T-cell (primary cell): Measurements from ENCODE around the gene TMEM106A. TPM values are rescaled to one million over a fixed set of nuclear protein-coding genes. Genes with fewer than 3 reads are reported as not detected.
"Not testable (repeated sequence)": the region's sequence is repeated elsewhere in the genome, so short reads cannot be mapped to it uniquely, and the experiment has no call there.

Experiments
- ATAC-seq, 4 experiments: fragments of 200-7000 bp in 3 of 4; fragments of 150-1000 bp in 1 of 4; cut with Tn5 transposase; replicated peaks in 1 of 4; 1 replicate in 3 of 4; 2 replicates in 1 of 4; pipeline ENCODE4 v1.10.0; 2021; ENCODE audit warnings: moderate library complexity in 3 of 4, mild to moderate bottlenecking in 2 of 4, moderate number of reproducible peaks in 1 of 4
- CTCF ChIA-PET, 2 donors: fragments of 300-600 bp; sonication (Branson Sonifier 250); formaldehyde crosslinking; loops; one replicate each; lab custom pipeline; 2022; ENCODE audit warnings: antibody characterized with exemption in 2 of 2; lab: Charles Lee
- POLR2A ChIA-PET, 2 donors: fragments of 300-600 bp; sonication (Branson Sonifier 250); formaldehyde crosslinking; loops; one replicate each; lab custom pipeline; 2022; ENCODE audit warnings: antibody characterized with exemption in 2 of 2; lab: Charles Lee
- DNase-seq, 35 experiments: peaks; one replicate each; pipeline versions ENCODE4 v3.0.0 to v3.0.0-alpha.2; 2013 to 2023
- H3K27ac ChIP-seq: one replicate; pipeline ENCODE4 v1.5.1; 2013; ENCODE audit warnings: low read length
- H3K27me3 ChIP-seq, 2 experiments: replicated peaks in 1 of 2; 1 replicate in 1 of 2; 2 replicates in 1 of 2; pipeline versions ENCODE4 v1.6.1 to v1.7.0; 2013; ENCODE audit warnings: low read length in 1 of 2, mixed read lengths in 1 of 2; ENCODE audit not compliant: control insufficient read depth in 2 of 2, insufficient read depth in 2 of 2; ENCODE audit errors: extremely low read depth in 1 of 2
- H3K36me3 ChIP-seq, 2 donors: 1 replicate in 1 of 2; 2 replicates in 1 of 2; pipeline versions ENCODE4 v1.6.1 to v1.7.0; 2013; ENCODE audit warnings: low read length in 1 of 2; ENCODE audit not compliant: control insufficient read depth in 2 of 2, insufficient read depth in 1 of 2; ENCODE audit errors: extremely low read depth in 1 of 2
- H3K4me1 ChIP-seq, 2 experiments: 1 replicate in 1 of 2; 2 replicates in 1 of 2; pipeline versions ENCODE4 v1.6.1 to v1.7.0; 2013; ENCODE audit warnings: low read length in 2 of 2, mixed read lengths in 1 of 2; ENCODE audit not compliant: insufficient read depth in 2 of 2, control insufficient read depth in 1 of 2; ENCODE audit errors: extremely low read depth in 1 of 2
- H3K4me3 ChIP-seq, 2 donors: 1 replicate in 1 of 2; 2 replicates in 1 of 2; pipeline versions ENCODE4 v1.5.1 to v1.7.0; 2013; ENCODE audit warnings: mild to moderate bottlenecking in 2 of 2, low read length in 1 of 2, moderate library complexity in 1 of 2; ENCODE audit not compliant: control insufficient read depth in 1 of 2; ENCODE audit errors: extremely low read depth in 1 of 2
- H3K9me3 ChIP-seq: 2 replicates; pipeline ENCODE4 v1.7.0; 2013
- H3K27ac Mint-ChIP-seq, 2 donors: one replicate each; pipeline ENCODE4 v1.8.0; 2020 to 2021; ENCODE audit warnings: mild to moderate bottlenecking in 2 of 2, mixed read lengths in 2 of 2
- H3K27me3 Mint-ChIP-seq, 2 donors: one replicate each; pipeline ENCODE4 v1.8.0; 2021 to 2022; ENCODE audit warnings: mixed read lengths in 2 of 2
- H3K36me3 Mint-ChIP-seq: one replicate; pipeline ENCODE4 v1.8.0; 2021; ENCODE audit warnings: mixed read lengths
- H3K4me1 Mint-ChIP-seq, 3 donors: one replicate each; pipeline ENCODE4 v1.8.0; 2020 to 2022; ENCODE audit warnings: mixed read lengths in 3 of 3, mild to moderate bottlenecking in 1 of 3
- H3K4me3 Mint-ChIP-seq, 3 donors: one replicate each; pipeline ENCODE4 v1.8.0; 2020 to 2022; ENCODE audit warnings: mild to moderate bottlenecking in 3 of 3, mixed read lengths in 3 of 3, moderate library complexity in 3 of 3
- H3K9me3 Mint-ChIP-seq, 3 donors: one replicate each; pipeline ENCODE4 v1.8.0; 2020 to 2022; ENCODE audit warnings: mixed read lengths in 3 of 3
- WGBS: methylation state at CpG from one replicate; pipeline ENCODE4 v1.1.5; 2013; ENCODE audit warnings: missing lambda C conversion rate; ENCODE audit not compliant: insufficient coverage; 5-methylcytosine and 5-hydroxymethylcytosine counted together
- total RNA-seq, 35 experiments: library from RNA in 6 of 35; stranded (reverse) in 6 of 35; fragments of 120-200 nt in 1 of 35; gene quantifications; one replicate each; pipeline versions ENCODE4 v1.2.1 to v1.2.4 and lab custom pipeline; 2013 to 2026

TMEM106A gene
- total RNA-seq, 5 donors from 2014 or later (not counting 1 experiment from before 2014, with no cell fraction given), result 9.3 to 18.1 (median 10.4) TPM

- POLR2A ChIA-PET, H3K4me3 Mint-ChIP-seq, H3K27me3 Mint-ChIP-seq, H3K4me3 ChIP-seq, H3K4me1 Mint-ChIP-seq, ATAC-seq, DNase-seq, H3K9me3 Mint-ChIP-seq, H3K27ac ChIP-seq, H3K27me3 ChIP-seq, H3K36me3 ChIP-seq, H3K27ac Mint-ChIP-seq, CTCF ChIA-PET, H3K4me1 ChIP-seq, H3K36me3 Mint-ChIP-seq, H3K9me3 ChIP-seq: not testable (repeated sequence)
- no CpG with 5 or more reads among the region's 7 CpGs for WGBS
Observed at GRCh38 chr17:43228020-43228782, 16.5 kb downstream of the TMEM106A start, which contains the start of gene CCDC200. Gene CCDC200 (minus strand): TSS chr17:43228623. CDS start chr17:43228554, 69 bp downstream.

- ATAC-seq, H3K27ac ChIP-seq, H3K4me1 Mint-ChIP-seq, H3K4me3 ChIP-seq, POLR2A ChIA-PET, H3K9me3 ChIP-seq, DNase-seq, H3K36me3 Mint-ChIP-seq, H3K4me1 ChIP-seq, H3K9me3 Mint-ChIP-seq, H3K27ac Mint-ChIP-seq, H3K36me3 ChIP-seq, H3K27me3 ChIP-seq, H3K27me3 Mint-ChIP-seq, CTCF ChIA-PET: not testable (repeated sequence)
- peak overlapping the region in 1 of 3 donors; percentile 42 for H3K4me3 Mint-ChIP-seq
- WGBS, result no CpG with 5 or more reads among the region's 40 CpGs
Observed at GRCh38 chr17:43231205-43232020, 19.7 kb downstream of the TMEM106A start.

GRCh38 chr17:43232021-43232699 is 20.5 kb downstream of the TMEM106A start:
- H3K9me3 Mint-ChIP-seq, H3K9me3 ChIP-seq, H3K27me3 ChIP-seq, POLR2A ChIA-PET, H3K4me1 Mint-ChIP-seq, ATAC-seq, CTCF ChIA-PET, H3K27me3 Mint-ChIP-seq, H3K36me3 ChIP-seq, H3K36me3 Mint-ChIP-seq, H3K4me3 ChIP-seq, H3K27ac Mint-ChIP-seq, H3K27ac ChIP-seq, H3K4me1 ChIP-seq: not testable (repeated sequence)
- H3K4me3 Mint-ChIP-seq, result peak overlapping the region in 2 of 3 donors; percentile 42 to 60
- WGBS, result 93% methylated on average over 11 of the region's 24 CpGs
- DNase-seq, result peak in 13 of 35 experiments; percentile 9 to 44 (median 20)

- H3K27ac ChIP-seq, CTCF ChIA-PET, DNase-seq, H3K4me3 ChIP-seq, H3K9me3 ChIP-seq, H3K27me3 Mint-ChIP-seq, H3K36me3 ChIP-seq, POLR2A ChIA-PET, H3K27ac Mint-ChIP-seq, H3K9me3 Mint-ChIP-seq, H3K4me3 Mint-ChIP-seq, H3K27me3 ChIP-seq, ATAC-seq, H3K4me1 ChIP-seq, H3K36me3 Mint-ChIP-seq, H3K4me1 Mint-ChIP-seq: not testable (repeated sequence)
- WGBS, result no CpG with 5 or more reads among the region's 15 CpGs
Observed at GRCh38 chr17:43233263-43233662, 21.6 kb downstream of the TMEM106A start.

- POLR2A ChIA-PET, H3K9me3 Mint-ChIP-seq, CTCF ChIA-PET: not testable (repeated sequence)
Observed at GRCh38 chr17:43233877-43234276, 22.2 kb downstream of the TMEM106A start, which contains the start of gene RNU2-1. Gene RNU2-1 (minus strand): TSS chr17:43233977.

GRCh38 chr17:43239597-43239996 is 27.9 kb downstream of the TMEM106A start:
- H3K27me3 Mint-ChIP-seq, H3K4me1 ChIP-seq, H3K4me3 Mint-ChIP-seq, H3K9me3 ChIP-seq, H3K27ac ChIP-seq, H3K4me1 Mint-ChIP-seq, H3K9me3 Mint-ChIP-seq, POLR2A ChIA-PET, H3K36me3 ChIP-seq, H3K36me3 Mint-ChIP-seq, CTCF ChIA-PET, H3K27me3 ChIP-seq, DNase-seq, H3K4me3 ChIP-seq, H3K27ac Mint-ChIP-seq: not testable (repeated sequence)
- peak in 1 of 4 experiments; percentile 36 for ATAC-seq
- no CpG with 5 or more reads among the region's 26 CpGs for WGBS

More at GRCh38 chr17:43233877-43234276, 22.2 kb downstream of the TMEM106A start, which contains the start of gene RNU2-1:
- not testable (repeated sequence) for H3K9me3 ChIP-seq, H3K36me3 ChIP-seq, DNase-seq, ATAC-seq, H3K4me3 Mint-ChIP-seq, H3K36me3 Mint-ChIP-seq, H3K4me1 ChIP-seq, H3K27ac Mint-ChIP-seq, H3K27ac ChIP-seq, H3K27me3 Mint-ChIP-seq, H3K27me3 ChIP-seq, H3K4me3 ChIP-seq, H3K4me1 Mint-ChIP-seq
- no CpG with 5 or more reads among the region's 31 CpGs for WGBS
